HEK293 (cell line): ENCODE measurements around the gene MRPL43.

ENCODE experiments used
- KLF8 ChIP-seq: fragments of 450-650 bp; formaldehyde crosslinking; IDR thresholded peaks from 2 replicates; pipeline ENCODE4 v1.5.1; 2016; ENCODE audit warnings: missing biosample characterization, missing genetic modification characterization
- SETDB1 ChIP-seq: IDR thresholded peaks from one replicate; pipeline ENCODE4 v1.6.1; 2017; ENCODE audit warnings: mild to moderate bottlenecking, low read length, moderate library complexity, mixed read lengths; ENCODE audit not compliant: insufficient read length
- SP2 ChIP-seq: fragments of 450-650 bp; formaldehyde crosslinking; IDR thresholded peaks from 2 replicates; pipeline ENCODE4 v1.5.1; 2016; ENCODE audit warnings: missing biosample characterization, missing genetic modification characterization
- TCF7L2 ChIP-seq: IDR thresholded peaks from 2 replicates; pipeline ENCODE4 v1.6.1; 2011; ENCODE audit warnings: low read depth, mild to moderate bottlenecking, inconsistent platforms, low read length, moderate library complexity, borderline replicate concordance
- TRIM28 ChIP-seq: IDR thresholded peaks from 2 replicates; pipeline ENCODE4 v1.6.1; 2011; ENCODE audit warnings: low read length, control low read depth, borderline replicate concordance
- ZBTB48 ChIP-seq: fragments of 450-650 bp; formaldehyde crosslinking; IDR thresholded peaks from 2 replicates; pipeline ENCODE4 v1.5.1; 2016; ENCODE audit warnings: missing biosample characterization, missing genetic modification characterization
- ZBTB7A ChIP-seq: fragments of 450-650 bp; formaldehyde crosslinking; IDR thresholded peaks from 2 replicates; pipeline ENCODE4 v1.5.1; 2016; ENCODE audit warnings: low read depth, missing biosample characterization, missing genetic modification characterization
- ZNF274 ChIP-seq, 2 experiments: fragments of 200-500 bp in 1 of 2; fragments of 450-650 bp in 1 of 2; sonication (Bioruptor generic) in 1 of 2; formaldehyde crosslinking in 1 of 2; IDR thresholded peaks; 2 replicates each; pipeline versions ENCODE4 v1.5.1 to v1.6.1; 2014 to 2016; ENCODE audit warnings: borderline replicate concordance in 1 of 2, inconsistent platforms in 1 of 2, low read length in 1 of 2, missing biosample characterization in 1 of 2, missing genetic modification characterization in 1 of 2
- ZNF473 ChIP-seq: fragments of 450-650 bp; formaldehyde crosslinking; IDR thresholded peaks from 2 replicates; pipeline ENCODE4 v1.5.1; 2017; ENCODE audit warnings: missing biosample characterization, missing genetic modification characterization
- ZNF514 ChIP-seq: fragments of 450-650 bp; formaldehyde crosslinking; IDR thresholded peaks from 2 replicates; pipeline ENCODE4 v1.5.1; 2016; ENCODE audit warnings: missing biosample characterization, missing genetic modification characterization
- ZNF660 ChIP-seq: fragments of 450-650 bp; IDR thresholded peaks from 2 replicates; pipeline ENCODE4 v1.5.1; 2018; ENCODE audit warnings: missing biosample characterization, mild to moderate bottlenecking, missing genetic modification characterization
- ZNF701 ChIP-seq: fragments of 450-650 bp; formaldehyde crosslinking; IDR thresholded peaks from 2 replicates; pipeline ENCODE4 v1.5.1; 2016; ENCODE audit warnings: missing biosample characterization, missing genetic modification characterization
- TF ChIP-seq, protein P1 (sequence below): fragments of 450-650 bp; formaldehyde crosslinking; IDR thresholded peaks from 2 replicates; pipeline ENCODE4 v1.5.1; 2016; ENCODE audit warnings: missing biosample characterization, missing genetic modification characterization

DNA sequence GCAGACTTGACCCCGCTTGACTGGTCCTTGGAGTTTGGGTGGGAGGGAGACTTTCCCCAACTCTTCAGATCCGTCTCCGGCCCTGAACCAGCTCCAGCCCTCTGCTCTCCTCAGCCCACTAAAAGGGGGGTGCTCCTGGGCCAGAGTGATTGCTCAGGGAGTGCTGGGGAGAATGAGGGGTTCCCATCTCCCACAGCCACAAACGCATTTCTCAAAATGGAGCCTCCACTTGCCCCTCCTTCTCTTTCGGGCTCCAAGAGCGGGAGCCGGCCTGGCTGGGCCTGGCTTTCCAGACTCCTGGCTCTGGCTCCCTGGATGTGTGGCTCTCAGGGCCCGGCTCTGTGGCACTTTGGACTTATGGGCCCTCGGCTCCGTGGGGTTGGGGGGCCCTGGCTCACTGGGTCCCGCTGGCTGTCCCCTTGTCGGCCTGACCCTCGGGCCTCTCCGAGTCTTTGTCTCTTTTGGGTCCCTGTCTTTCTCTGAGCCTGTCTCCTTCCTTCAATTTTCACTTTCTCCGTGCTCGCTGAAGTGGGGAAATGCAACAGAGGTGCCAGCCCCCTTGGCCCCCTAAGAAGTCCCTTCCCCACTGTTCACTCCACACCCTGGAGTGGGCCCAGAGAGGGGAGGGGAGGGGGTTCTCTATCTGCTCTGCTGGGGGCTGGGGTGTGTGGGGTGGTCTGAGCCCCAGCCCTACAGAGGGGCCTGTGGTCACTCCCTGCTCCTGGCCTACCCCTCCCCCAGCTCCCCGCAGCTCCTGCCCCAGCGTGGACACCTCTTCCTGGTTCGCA lies 13.0 kb upstream of the MRPL43 start:
- TF ChIP-seq ZNF701 (no peak), ZNF274 (IDR thresholded peaks at IDR 0.05; ENCODE audit: low read length) (no peak), ZNF274 (tag by site-specific recombination; IDR thresholded peaks at IDR 0.05; ENCODE audit: borderline replicate concordance) (no peak), ZNF473 (tag by site-specific recombination) (no peak), ZNF514 (no peak), SETDB1 (no peak), SP2 (no peak), KLF8 (tag by site-specific recombination) (no peak), TCF7L2 (no peak), ZBTB7A (no peak), ZNF660 (tag by site-specific recombination) (no peak), TRIM28 (no peak), ZBTB48 (tag by site-specific recombination) (no peak)
- TF ChIP-seq, protein P1, sequence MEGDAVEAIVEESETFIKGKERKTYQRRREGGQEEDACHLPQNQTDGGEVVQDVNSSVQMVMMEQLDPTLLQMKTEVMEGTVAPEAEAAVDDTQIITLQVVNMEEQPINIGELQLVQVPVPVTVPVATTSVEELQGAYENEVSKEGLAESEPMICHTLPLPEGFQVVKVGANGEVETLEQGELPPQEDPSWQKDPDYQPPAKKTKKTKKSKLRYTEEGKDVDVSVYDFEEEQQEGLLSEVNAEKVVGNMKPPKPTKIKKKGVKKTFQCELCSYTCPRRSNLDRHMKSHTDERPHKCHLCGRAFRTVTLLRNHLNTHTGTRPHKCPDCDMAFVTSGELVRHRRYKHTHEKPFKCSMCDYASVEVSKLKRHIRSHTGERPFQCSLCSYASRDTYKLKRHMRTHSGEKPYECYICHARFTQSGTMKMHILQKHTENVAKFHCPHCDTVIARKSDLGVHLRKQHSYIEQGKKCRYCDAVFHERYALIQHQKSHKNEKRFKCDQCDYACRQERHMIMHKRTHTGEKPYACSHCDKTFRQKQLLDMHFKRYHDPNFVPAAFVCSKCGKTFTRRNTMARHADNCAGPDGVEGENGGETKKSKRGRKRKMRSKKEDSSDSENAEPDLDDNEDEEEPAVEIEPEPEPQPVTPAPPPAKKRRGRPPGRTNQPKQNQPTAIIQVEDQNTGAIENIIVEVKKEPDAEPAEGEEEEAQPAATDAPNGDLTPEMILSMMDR = no peak
